ENCODE results near the gene OPCML. TPM values are rescaled to one million over a fixed set of nuclear protein-coding genes. Genes with fewer than 3 reads are reported as not detected.

OPCML gene
- total RNA-seq, 1 experiment from 2014 or later, result 0.58 TPM

DNA sequence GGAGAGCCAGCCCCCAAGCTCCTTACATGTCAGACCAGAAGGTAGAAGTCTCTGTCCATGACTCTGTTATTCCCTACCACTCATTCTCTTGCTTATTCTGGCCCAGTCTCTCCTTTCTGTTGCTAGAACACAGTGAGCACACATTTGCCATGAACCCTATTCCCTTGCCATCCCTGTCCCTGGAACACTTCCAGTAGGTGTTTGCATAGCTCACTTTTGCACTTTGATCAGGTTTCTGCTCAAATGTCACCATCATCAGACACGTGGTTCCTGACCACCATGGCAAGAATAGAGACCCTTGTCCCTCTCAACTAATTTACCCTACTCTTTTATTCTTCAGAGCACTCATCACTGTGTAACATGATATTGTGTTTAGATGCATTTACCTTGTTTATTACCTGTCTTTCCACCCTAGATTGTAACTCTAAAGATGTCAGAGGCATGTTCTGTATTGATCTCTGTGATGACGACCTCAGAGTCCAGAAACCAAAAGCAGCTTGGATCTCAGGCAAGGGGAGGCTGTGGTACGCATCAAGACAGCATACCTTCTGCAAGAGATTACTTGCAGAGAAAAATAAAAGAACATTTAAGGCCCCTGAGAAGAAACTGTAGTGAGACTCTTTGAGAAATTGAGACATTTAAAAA lies 606.4 kb downstream of the OPCML start:
- Histone ChIP-seq H3K27ac (no peak overlapping the region), H3K9me3 (replicated peaks) (no peaks in the 10 kb centered on the region), H3K36me3 (no peaks in the 10 kb centered on the region), H3K27me3 (replicated peaks) (no peaks in the 10 kb centered on the region), H3K4me3 (no peak overlapping the region), H3K4me1 (replicated peaks) (no peaks in the 10 kb centered on the region)
- DNase-seq (ENCODE audit: low read depth in 1 of 2, low spot score in 2 of 2), result no peak

DNA sequence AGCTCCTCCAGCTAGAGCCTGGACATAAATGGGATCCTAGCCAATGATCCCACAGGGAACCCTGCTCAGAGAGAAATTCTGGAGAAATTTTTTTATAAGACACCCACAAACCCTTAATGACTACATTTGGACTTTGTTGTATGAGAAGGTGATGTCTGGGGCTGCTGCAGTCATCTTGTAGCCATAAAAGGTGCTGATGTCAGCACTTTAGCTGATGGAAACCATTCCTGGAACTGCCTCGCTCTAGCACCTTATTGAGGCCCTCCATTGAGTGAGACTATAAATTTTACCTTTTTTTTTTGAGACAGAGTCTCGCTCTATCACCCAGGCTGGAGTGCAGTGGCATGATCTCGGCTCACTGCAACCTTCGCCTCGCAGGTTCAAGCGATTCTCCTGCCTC lies 610.7 kb downstream of the OPCML start:
- DNase-seq (ENCODE audit: low read depth in 1 of 2, low spot score in 2 of 2), result no peak
- Histone ChIP-seq H3K27me3 (replicated peaks) (no peaks in the 10 kb centered on the region), H3K27ac (no peak overlapping the region), H3K9me3 (replicated peaks) (no peaks in the 10 kb centered on the region), H3K4me1 (replicated peaks) (no peaks in the 10 kb centered on the region), H3K36me3 (no peaks in the 10 kb centered on the region), H3K4me3 (no peak overlapping the region)

DNA sequence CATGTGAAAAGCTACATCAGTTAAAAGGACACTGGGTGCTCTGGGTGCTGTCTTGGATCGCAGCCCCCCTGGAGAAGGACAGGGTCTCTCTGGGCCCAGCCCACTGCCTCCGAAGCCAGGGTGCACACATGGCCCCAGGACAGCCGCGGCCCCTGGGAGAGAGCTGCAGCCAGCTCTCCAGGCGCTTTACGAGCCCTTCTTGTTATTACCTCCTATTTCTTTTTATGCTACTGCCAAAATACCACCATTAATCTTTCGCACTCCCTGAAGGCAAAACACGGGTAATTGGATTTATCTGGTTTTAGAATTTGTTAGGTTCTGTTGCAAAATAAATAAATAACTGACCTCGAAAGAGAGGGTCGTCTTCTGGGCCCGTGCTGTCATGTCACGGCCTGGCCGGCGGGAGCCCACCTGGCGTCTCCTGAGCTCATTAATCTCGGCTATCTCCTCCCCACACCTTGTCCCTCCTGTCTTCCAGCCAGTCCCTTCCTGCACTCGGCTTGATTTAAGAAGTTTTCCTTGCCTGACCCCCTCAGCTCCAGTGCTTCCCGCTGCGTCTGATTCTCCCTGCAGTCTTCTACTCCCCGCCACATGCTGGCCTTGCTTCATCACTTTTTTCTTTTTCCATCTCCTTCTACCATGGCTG lies 611.7 kb downstream of the OPCML start:
- Histone ChIP-seq H3K4me1 (replicated peaks) (no peaks in the 10 kb centered on the region), H3K9me3 (replicated peaks) (no peaks in the 10 kb centered on the region), H3K27me3 (replicated peaks) (no peaks in the 10 kb centered on the region), H3K36me3 (no peaks in the 10 kb centered on the region), H3K4me3 (no peak overlapping the region), H3K27ac (no peak overlapping the region)
- DNase-seq (ENCODE audit: low read depth in 1 of 2, low spot score in 2 of 2), result no peak

DNA sequence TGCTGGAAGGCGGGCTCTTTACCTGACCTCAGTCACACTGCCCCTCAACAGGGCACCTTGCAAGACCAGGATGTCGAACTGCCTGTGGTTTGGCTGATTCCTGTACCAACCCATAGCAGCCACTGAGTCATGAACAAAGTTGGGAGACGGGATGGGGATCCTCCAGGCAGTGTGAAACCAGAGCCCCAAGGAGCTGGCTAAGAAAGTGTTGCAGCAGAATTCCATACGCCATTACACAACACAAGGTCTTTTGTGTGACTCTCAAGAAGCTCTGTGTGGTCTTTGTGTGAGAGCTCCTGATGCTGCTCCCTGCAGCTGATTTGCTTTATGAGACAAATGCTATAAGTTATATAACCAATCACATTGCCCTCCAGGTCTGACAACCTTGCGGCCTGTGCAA lies 617.7 kb downstream of the OPCML start:
- no peak overlapping the region for H3K27ac ChIP-seq
- H3K36me3 ChIP-seq, result no peaks in the 10 kb centered on the region
- H3K4me3 ChIP-seq, result no peak overlapping the region
- H3K27me3 ChIP-seq (replicated peaks), result no peaks in the 10 kb centered on the region
- H3K4me1 ChIP-seq (replicated peaks), result peaks cover 14% of the 10 kb centered on the region
- H3K9me3 ChIP-seq (replicated peaks), result no peaks in the 10 kb centered on the region
- no peak for DNase-seq (ENCODE audit: low read depth in 1 of 2, low spot score in 2 of 2)

DNA sequence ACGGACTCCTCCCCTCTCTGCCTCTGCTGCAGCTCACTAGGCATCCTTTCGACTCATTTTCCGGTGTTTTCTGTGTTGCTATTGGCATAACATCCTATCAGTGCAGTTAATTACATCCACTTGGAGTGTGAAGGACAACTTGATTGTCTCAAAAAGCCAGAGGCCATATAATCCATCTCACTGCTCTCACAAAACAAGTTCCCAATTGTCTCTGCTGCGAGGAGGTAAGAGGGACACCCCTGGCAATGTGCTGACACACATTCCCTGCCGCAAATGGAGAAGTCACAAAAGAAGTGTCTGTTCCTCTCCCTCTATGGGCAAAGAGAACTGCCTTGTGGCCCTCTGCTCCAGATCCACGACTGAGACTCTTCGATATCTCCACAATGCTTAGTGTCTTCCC lies 618.4 kb downstream of the OPCML start:
- Histone ChIP-seq H3K9me3 (replicated peaks) (no peaks in the 10 kb centered on the region), H3K36me3 (no peaks in the 10 kb centered on the region), H3K27me3 (replicated peaks) (no peaks in the 10 kb centered on the region), H3K27ac (no peak overlapping the region), H3K4me1 (replicated peaks) (peaks cover 18% of the 10 kb centered on the region), H3K4me3 (no peak overlapping the region)
- DNase-seq (ENCODE audit: low read depth in 1 of 2, low spot score in 2 of 2), result no peak

DNA sequence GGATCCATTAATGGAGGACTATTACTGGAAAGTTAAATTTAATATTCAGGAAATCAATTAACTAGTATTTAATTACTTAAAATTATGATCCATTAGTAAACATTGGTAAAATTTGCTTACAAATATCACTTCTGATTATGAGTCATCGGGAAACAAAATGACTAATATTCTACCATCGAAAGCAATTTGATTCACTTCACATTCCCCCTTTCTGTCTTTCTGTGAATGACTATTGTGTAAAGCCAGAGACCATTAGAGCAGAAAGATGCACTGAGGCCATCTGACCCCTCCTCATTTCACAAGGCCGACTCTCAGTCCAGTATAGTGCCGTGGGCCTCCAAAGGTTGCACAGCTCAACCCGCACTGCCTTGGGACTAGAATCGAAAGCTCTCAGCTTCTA lies 619.0 kb downstream of the OPCML start:
- H3K4me1 ChIP-seq (replicated peaks), result peaks cover 22% of the 10 kb centered on the region
- DNase-seq (ENCODE audit: low read depth in 1 of 2, low spot score in 2 of 2), result no peak
- H3K9me3 ChIP-seq (replicated peaks), result no peaks in the 10 kb centered on the region
- no peaks in the 10 kb centered on the region for H3K27me3 ChIP-seq (replicated peaks)
- H3K27ac ChIP-seq, result no peak overlapping the region
- no peaks in the 10 kb centered on the region for H3K36me3 ChIP-seq
- no peak overlapping the region for H3K4me3 ChIP-seq

DNA sequence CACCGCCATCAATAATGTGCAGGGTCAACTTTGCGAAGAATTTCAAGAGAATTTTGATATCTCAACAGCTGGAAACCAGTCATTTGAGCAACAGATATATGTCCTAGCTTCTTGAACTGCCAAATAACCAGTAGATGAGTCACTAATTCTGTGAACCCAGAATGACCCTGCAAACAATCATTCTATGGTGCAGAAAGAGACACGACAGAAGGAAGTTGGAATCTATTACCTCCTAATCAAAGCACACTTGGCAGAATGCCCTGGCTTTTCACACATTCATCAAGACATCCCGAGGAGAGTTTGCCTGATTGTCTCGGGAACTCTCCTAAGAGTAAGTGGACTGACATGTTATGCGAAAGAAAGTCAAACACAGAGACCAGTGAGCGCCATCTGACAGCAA lies 621.1 kb downstream of the OPCML start:
- no peaks in the 10 kb centered on the region for H3K36me3 ChIP-seq
- H3K27me3 ChIP-seq (replicated peaks), result no peaks in the 10 kb centered on the region
- H3K27ac ChIP-seq, result 0 out of 2 replicates have a peak overlapping the region, but pooled peaks have one; percentile 15
- H3K9me3 ChIP-seq (replicated peaks), result no peaks in the 10 kb centered on the region
- peak in 1 of 2 experiments; percentile 20 for DNase-seq (ENCODE audit: low read depth in 1 of 2, low spot score in 2 of 2)
- H3K4me3 ChIP-seq, result no peak overlapping the region
- H3K4me1 ChIP-seq (replicated peaks), result peaks cover 26% of the 10 kb centered on the region

DNA sequence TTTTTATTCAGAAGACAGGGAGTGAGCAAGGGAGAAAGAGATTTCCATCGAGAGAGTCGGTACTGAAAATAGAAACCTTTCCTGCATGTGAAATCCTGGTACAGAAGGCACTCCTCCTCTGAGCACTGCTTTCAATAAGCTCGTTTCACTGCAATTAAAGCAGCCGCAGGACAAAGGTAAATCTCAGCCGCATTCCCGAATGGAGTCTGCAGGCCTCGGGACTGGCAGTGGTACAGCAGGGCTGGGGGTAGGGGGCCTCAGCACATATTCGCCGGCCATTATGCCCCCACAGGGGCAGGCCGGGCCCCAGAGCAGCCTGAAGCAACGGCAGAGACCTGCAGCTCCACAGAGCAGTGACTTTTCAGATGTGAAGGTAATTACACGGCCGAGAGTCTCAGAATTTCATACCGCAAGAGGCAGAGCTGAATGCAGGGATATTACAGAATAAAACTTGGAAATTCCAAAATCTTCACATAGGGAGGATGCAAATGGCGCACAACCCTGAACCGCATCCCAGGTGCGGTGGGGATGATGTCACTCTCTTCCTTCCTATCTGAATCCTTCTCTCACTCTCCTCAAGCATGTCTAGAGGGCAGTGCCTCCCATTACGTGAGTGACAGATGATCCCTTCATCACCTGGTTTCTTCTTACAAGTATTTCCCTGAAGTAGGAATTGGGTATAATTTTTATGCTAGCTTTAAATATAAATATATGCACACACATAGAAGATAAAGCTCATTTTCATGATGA lies 622.1 kb downstream of the OPCML start:
- Histone ChIP-seq H3K4me3 (no peak overlapping the region), H3K9me3 (replicated peaks) (no peaks in the 10 kb centered on the region), H3K27me3 (replicated peaks) (no peaks in the 10 kb centered on the region), H3K4me1 (replicated peaks) (peaks cover 26% of the 10 kb centered on the region), H3K36me3 (no peaks in the 10 kb centered on the region), H3K27ac (peak overlapping the region; percentile 70; the same call in 1 of the 2 replicates)
- no peak for DNase-seq (ENCODE audit: low read depth in 1 of 2, low spot score in 2 of 2)

DNA sequence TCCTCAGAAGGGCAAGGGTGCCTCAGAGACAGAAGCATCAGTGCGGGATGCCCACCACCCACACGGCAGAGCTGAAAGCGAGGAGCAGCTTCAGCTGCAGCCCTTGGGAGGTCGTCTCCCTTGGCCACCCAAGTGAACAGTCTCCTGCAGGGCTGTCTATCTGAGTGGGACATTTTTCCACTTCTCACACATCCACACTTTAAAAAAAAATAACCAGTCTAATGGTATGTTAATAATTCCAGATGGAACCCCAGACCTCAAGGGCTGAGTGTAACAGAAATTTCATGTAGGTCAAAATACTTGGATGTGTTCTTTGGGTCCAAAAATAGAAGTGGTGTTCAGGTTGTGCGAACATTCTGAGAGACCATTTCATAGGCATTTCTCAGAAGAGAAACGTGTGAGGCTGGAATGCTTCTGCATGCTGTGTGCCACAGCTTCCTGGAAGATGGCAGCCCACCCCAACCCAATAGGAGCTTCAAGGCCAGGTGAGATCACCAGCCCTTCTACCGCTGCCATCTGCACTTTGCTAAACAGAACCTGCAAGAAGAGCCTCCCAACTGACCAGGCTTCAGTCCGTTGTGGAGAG lies 623.2 kb downstream of the OPCML start:
- H3K4me1 ChIP-seq (replicated peaks), result peaks cover 26% of the 10 kb centered on the region
- H3K9me3 ChIP-seq (replicated peaks), result no peaks in the 10 kb centered on the region
- H3K4me3 ChIP-seq, result no peak overlapping the region
- no peaks in the 10 kb centered on the region for H3K36me3 ChIP-seq
- H3K27me3 ChIP-seq (replicated peaks), result no peaks in the 10 kb centered on the region
- H3K27ac ChIP-seq, result peak overlapping the region; percentile 70
- DNase-seq (ENCODE audit: low read depth in 1 of 2, low spot score in 2 of 2), result peak; percentile 50 to 51

DNA sequence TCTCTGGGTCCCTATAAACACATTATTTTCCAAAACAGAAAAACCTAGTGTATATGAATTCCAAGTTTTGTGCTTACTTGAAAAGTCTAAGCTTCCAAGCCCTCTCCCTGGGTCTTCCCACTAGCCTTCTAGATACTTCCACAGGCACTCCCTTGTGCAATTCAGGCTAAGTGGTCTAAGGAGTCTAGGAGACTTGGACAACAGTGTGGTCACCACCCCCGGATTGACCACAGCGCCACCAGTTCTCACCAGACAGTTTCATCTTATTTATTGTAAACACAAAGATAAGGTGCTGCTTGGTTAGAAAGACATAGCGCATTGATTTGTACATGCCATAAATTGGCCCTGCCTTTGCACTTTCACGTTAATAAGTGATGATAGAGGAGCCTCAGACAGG lies 623.9 kb downstream of the OPCML start:
- Histone ChIP-seq H3K27ac (peak overlapping the region; percentile 57), H3K4me1 (replicated peaks) (peaks cover 26% of the 10 kb centered on the region), H3K27me3 (replicated peaks) (no peaks in the 10 kb centered on the region), H3K4me3 (no peak overlapping the region), H3K36me3 (no peaks in the 10 kb centered on the region), H3K9me3 (replicated peaks) (no peaks in the 10 kb centered on the region)
- peak in 1 of 2 experiments; percentile 38 for DNase-seq (ENCODE audit: low read depth in 1 of 2, low spot score in 2 of 2)

DNA sequence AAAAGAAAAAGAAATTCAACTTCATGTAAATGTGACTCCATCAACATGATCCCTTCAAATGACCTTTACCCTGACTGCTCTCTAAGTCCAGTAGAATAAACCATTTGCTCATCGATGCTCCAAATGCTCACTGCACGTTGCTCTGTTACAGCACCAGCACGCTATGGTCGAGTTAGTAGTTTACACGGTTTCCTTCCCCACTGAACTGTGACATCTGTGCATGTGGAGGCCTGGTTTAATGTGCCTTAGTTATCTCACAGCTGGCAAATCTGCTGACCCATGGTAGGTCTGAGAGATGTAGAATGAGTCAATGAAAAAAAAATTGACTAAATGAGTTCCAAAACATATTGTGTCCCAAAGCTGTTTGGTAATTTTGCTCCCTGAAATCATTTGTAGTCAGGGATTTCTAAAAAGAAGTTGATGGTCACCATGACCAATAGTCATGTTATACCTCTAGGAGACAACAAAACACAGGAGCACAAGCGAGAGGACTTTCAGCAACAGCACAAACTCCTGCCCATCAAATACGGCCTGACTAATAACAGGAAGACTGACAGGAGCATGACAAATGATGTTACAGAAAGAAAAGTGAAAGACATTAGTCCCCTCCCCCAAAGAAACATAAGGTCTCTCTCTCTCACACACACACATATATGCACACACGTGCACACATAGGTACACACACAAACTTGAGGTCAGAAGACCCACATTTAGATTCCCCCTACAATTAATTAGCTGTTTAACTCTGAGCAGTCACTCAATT lies 624.5 kb downstream of the OPCML start:
- H3K27ac ChIP-seq, result peak overlapping the region; percentile 35
- H3K36me3 ChIP-seq, result no peaks in the 10 kb centered on the region
- H3K4me1 ChIP-seq (replicated peaks), result peaks cover 26% of the 10 kb centered on the region
- no peak for DNase-seq (ENCODE audit: low read depth in 1 of 2, low spot score in 2 of 2)
- no peaks in the 10 kb centered on the region for H3K27me3 ChIP-seq (replicated peaks)
- H3K4me3 ChIP-seq, result no peak overlapping the region
- H3K9me3 ChIP-seq (replicated peaks), result no peaks in the 10 kb centered on the region

DNA sequence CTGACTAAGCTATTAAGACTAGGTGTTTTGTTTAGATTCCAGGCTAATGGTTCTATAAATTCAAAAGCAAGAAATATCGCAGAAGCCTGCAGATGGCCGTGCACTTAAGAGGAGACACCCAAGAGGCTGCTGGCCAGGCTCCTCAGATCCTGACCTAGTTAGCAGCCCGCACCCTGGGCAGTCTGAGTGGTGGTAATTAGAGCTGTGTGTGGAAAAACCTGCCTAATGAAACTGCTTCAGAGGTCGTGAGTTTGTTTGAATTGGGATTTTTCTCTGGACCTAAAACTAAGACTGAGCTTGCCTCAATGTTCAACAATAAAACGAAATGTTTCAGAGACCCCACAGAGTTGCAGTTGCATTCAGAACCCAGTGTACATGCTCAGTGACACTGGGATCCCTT lies 627.7 kb downstream of the OPCML start:
- Histone ChIP-seq H3K9me3 (replicated peaks) (no peaks in the 10 kb centered on the region), H3K36me3 (no peaks in the 10 kb centered on the region), H3K27ac (no peak overlapping the region), H3K4me3 (no peak overlapping the region), H3K4me1 (replicated peaks) (peaks cover 12% of the 10 kb centered on the region), H3K27me3 (replicated peaks) (no peaks in the 10 kb centered on the region)
- DNase-seq (ENCODE audit: low read depth in 1 of 2, low spot score in 2 of 2), result no peak

DNA sequence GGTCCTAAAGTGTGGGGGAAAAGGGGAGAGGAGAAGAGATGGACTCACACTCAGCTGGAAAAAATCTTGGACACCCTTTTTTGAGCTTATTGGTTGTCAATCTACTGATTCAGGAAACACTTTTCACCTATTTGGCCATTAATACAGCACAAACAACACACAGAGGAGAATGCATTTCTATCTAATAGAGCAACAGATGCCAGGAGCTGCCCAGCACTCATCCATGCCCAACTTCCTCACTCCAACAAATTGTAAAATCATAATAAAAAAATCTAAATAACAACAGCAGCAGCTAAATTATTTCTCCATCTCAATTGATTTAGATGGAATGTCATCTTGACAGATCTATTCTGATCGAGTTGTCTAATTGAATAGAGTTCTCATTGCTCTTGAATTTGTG lies 628.2 kb downstream of the OPCML start:
- Histone ChIP-seq H3K27ac (no peak overlapping the region), H3K9me3 (replicated peaks) (no peaks in the 10 kb centered on the region), H3K27me3 (replicated peaks) (no peaks in the 10 kb centered on the region), H3K4me3 (no peak overlapping the region), H3K36me3 (no peaks in the 10 kb centered on the region), H3K4me1 (replicated peaks) (peaks cover 8% of the 10 kb centered on the region)
- no peak for DNase-seq (ENCODE audit: low read depth in 1 of 2, low spot score in 2 of 2)
